HG02571 (cell line): ENCODE data around the gene ACBD7.

Experiments used
- ATAC-seq: cut with Tn5 transposase; IDR thresholded peaks from one replicate; pipeline ENCODE4 v1.9.1; 2021; ENCODE audit warnings: mild to moderate bottlenecking, moderate library complexity; ENCODE audit not compliant: unreplicated experiment

Gene ACBD7

GRCh38 chr10:15092855-15093408 is 4.4 kb upstream of the ACBD7 start:
- ATAC-seq: no peak

DNA sequence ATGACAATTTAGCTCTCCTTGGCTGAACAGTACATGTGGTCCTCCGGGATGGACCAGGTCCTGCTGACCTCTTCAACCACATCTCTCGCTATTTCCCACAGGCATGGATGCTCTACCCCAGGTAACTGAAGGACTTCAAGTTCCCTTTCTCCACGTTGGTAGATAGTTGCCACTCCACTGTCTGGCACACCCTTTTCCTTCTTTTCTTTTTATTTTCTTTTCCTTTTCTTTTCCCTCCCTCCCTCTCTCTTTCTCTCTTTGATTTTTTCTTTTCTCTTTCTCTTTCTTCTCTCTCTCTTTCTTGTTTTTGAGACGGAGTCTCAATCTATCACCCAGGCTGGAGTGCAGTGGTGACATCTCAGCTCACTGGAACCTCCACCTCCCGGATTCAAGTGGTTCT is 2.8 kb upstream of the ACBD7 start:
- ATAC-seq: no peak

- ATAC-seq: no peak
Observed at GRCh38 chr10:15084502-15084922, 4.1 kb downstream of the ACBD7 start.

GRCh38 chr10:15083674-15084501 is 4.7 kb downstream of the ACBD7 start:
- no peak for ATAC-seq

DNA sequence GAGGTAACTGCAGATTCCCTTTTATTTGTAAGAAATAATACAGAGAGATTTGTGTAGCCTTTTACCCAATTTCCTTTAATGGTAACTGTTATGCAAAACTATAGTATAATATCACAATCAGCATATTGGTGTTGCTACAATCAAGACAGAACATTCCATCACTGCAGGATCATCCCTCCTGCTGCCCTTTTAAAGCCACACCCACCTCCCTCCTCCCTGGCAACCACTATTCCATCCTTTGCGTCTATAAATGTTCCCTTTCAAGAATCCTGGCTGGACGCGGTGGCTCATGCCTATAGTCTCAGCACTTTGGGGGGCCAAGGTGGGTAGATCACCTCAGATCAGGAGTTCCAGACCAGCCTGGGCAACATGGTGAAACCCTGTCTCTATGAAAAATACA is 13.2 kb downstream of the ACBD7 start:
- no peak for ATAC-seq

DNA sequence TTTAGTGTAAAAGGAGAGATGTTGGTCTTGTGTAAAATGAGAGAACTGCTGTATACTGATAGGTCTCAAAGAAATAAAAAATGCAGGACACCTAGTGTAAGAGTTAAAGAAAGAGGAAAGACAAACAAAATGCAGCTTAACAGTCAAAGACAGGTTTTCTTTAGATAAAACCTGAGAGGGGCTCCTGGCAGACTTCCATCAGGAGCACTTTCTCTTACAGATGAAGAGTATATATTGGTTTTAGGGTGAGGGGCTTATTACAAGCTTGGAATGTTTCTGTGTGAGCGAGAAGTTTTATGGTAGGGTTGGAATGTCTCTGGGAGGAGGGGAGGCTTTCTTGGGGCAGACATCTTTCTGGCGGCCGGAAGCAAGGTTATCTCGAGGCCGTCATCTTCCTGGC is 16.2 kb downstream of the ACBD7 start:
- ATAC-seq: no peak

DNA sequence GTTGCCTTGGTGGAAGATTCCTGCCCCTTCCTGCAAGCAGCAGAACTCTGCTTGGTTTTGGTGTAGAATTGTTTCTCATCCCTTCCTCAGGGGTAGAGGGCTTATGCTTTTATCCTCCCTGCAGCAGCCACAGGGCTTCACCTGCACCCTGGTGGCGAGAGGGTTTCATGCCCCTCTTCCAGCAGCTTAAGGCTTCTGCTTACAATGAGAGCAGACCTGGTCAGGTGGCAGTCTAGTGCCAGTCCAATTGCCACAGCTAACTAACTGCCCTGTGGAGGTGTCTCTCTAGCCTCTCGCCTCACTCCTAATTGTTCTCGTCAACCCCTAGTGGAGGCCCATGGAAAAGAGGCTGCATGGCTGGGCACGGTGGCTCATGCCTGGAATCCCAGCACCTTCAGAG is 19.3 kb downstream of the ACBD7 start:
- ATAC-seq: no peak

DNA sequence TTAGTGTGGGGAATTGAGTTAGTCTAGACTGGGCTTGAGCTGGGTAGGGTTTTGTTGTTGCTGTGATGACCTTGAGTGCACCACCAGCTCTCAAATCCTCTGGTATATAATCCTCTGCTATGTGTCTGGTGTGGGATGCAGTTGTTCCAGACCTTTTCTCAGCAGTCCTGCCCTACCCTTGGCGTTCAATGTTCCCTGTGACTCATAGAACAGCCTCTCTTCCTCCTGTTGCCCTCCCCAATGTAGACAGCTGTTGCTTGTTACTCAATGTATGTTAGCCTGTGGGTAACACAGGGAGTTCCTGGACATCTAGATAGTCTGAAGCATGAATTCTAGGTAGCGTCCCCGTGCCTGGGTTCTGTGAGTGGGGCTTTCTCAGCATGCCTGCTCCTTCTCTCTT is 19.8 kb downstream of the ACBD7 start:
- ATAC-seq: no peak

GRCh38 chr10:15067154-15067553 is 21.4 kb downstream of the ACBD7 start:
- ATAC-seq: no peak

GRCh38 chr10:15060638-15061037 is 27.9 kb downstream of the ACBD7 start:
- no peak for ATAC-seq

- no peak for ATAC-seq
Observed at GRCh38 chr10:15059914-15060313, 28.7 kb downstream of the ACBD7 start.

- no peak for ATAC-seq
Observed at GRCh38 chr10:15058689-15059088, 29.9 kb downstream of the ACBD7 start.

GRCh38 chr10:15053061-15053460 is 35.5 kb downstream of the ACBD7 start:
- no peak for ATAC-seq

- no peak for ATAC-seq
Observed at GRCh38 chr10:15052121-15052520, 36.5 kb downstream of the ACBD7 start.

- no peak for ATAC-seq
Observed at GRCh38 chr10:15049533-15049932, 39.0 kb downstream of the ACBD7 start.

DNA sequence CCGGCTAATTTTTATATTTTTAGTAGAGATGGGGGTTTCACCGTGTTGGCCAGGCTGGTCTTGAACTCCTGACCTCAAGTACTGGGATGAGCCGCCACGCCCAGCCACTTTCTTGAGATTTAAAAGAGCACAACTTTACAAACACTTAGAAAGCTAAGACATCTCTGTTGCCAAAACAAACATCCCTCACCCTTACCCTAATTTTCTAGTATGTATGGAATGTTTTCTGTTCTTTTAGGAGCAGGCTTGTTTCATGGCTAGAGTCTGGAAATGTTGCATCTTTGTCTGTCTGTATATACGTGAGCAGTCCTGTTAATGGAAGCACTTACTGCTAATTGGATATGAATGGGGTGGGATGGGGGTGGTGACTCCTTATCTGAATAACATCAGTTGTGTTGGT is 42.0 kb downstream of the ACBD7 start:
- no peak for ATAC-seq

GRCh38 chr10:15045380-15045779 is 43.2 kb downstream of the ACBD7 start:
- ATAC-seq: no peak

GRCh38 chr10:15043674-15044073 is 44.9 kb downstream of the ACBD7 start, which contains the start of gene OLAH:
Gene OLAH (plus strand): TSS chr10:15043943. CDS start chr10:15047289, 3,346 bp downstream.
- ATAC-seq: no peak

DNA sequence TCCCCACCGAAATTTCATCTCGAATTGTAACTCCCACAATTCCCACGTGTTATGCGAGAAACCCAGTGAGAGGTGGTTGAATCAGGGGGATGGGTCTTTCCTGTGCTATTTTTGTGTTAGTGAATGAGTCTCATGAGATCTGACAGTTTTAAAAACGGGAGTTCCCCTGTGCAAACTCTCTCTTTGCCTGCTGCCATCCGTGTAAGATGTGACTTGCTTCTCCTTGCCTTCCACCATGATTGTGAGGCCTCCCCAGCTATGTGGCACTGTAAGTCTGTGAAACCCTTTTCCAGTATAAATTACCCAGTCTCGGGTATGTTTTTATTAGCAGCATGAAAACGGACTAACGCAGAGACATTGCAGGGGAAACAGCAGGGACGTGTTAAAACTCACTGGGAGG is 50.2 kb downstream of the ACBD7 start:
- no peak for ATAC-seq

GRCh38 chr10:15037691-15038090 is 50.9 kb downstream of the ACBD7 start:
- ATAC-seq: no peak

DNA sequence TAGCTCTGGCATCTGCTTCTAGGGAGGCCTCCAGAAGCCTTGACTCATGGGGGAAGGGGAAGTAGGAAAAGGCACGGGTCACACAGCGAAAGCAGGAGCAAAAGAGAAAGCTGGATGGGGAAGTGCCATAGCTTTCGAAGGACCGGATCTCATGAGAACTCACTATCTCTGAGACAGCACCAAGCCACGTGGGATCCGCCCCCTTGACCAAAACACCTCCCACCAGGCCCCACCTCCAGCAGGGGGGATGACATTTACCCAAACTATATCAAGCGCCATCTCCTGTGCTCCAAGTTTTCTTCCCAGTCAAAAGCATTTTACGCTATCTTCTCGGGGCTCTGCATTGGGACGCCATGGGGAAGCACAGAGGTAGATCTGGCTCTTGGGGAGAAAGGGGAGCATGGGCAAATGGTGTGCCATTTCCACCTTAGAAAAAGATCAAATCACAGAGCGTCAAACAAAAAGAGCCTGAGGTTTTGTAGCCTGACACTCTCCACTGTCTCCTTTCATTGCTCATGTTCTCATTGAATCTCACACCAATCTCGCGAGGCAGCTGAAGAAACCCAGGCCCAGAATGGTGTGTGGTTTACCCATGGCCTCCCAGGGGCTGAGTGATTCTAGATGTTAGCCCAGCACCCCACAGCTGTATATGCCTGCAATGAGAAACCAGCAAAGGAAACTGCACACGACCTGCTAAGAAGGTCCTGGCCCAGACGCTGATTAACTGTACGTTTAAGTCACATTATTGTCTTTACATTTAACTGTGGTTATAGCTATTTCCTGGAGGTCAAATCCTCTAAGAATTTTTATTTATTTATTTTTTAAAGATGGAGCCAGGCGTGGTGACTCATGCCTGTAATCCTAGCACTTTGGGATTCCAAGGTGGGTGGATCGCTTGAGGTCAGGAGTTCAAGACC is 52.9 kb downstream of the ACBD7 start:
- ATAC-seq: no peak

GRCh38 chr10:15027741-15028140 is 60.8 kb downstream of the ACBD7 start:
- no peak for ATAC-seq
